OCI-M1 (cell line): ENCODE results near the gene SLC9C2.
"Not testable (repeated sequence)": the region's sequence is repeated elsewhere in the genome, so short reads cannot be mapped to it uniquely, and the experiment has no call there.

ENCODE experiments used
- DNase-seq: peaks from one replicate; lab custom pipeline; 2025; lab: John Stamatoyannopoulos, UW

SLC9C2 gene

GRCh38 chr1:173525926-173526325 is 76.9 kb downstream of the SLC9C2 start:
- no peak for DNase-seq

GRCh38 chr1:173523329-173523728 is 79.5 kb downstream of the SLC9C2 start:
- no peak for DNase-seq

- no peak for DNase-seq
Observed at GRCh38 chr1:173520799-173521198, 82.1 kb downstream of the SLC9C2 start.

GRCh38 chr1:173514503-173514902 is 88.4 kb downstream of the SLC9C2 start:
- not testable (repeated sequence) for DNase-seq

- DNase-seq, result no peak
Observed at GRCh38 chr1:173509797-173510196, 93.1 kb downstream of the SLC9C2 start.

- no peak for DNase-seq
Observed at GRCh38 chr1:173508541-173508940, 94.3 kb downstream of the SLC9C2 start.

GRCh38 chr1:173507847-173508209 is 95.0 kb downstream of the SLC9C2 start:
- DNase-seq, result no peak

GRCh38 chr1:173507205-173507846 is 95.5 kb downstream of the SLC9C2 start:
- DNase-seq, result peak; percentile 16

- DNase-seq, result peak; percentile 25
Observed at GRCh38 chr1:173506437-173506836, 96.4 kb downstream of the SLC9C2 start.

GRCh38 chr1:173505391-173505790 is 97.5 kb downstream of the SLC9C2 start:
- no peak for DNase-seq

GRCh38 chr1:173504268-173504667 is 98.6 kb downstream of the SLC9C2 start:
- no peak for DNase-seq

- peak; percentile 59 for DNase-seq
Observed at GRCh38 chr1:173503391-173503790, 99.5 kb downstream of the SLC9C2 start.

- DNase-seq, result no peak
Observed at GRCh38 chr1:173502104-173502503, 100.8 kb downstream of the SLC9C2 start.

GRCh38 chr1:173499729-173500128 is 103.1 kb downstream of the SLC9C2 start:
- no peak for DNase-seq

GRCh38 chr1:173496757-173497320 is 106.0 kb downstream of the SLC9C2 start:
- DNase-seq, result peak; percentile 21

- no peak for DNase-seq
Observed at GRCh38 chr1:173495609-173496267, 107.1 kb downstream of the SLC9C2 start.

GRCh38 chr1:173493125-173493524 is 109.7 kb downstream of the SLC9C2 start:
- DNase-seq, result not testable (repeated sequence)

GRCh38 chr1:173491508-173491907 is 111.4 kb downstream of the SLC9C2 start:
- DNase-seq, result no peak

- no peak for DNase-seq
Observed at GRCh38 chr1:173489929-173490328, 112.9 kb downstream of the SLC9C2 start.

GRCh38 chr1:173489149-173489600 is 113.7 kb downstream of the SLC9C2 start:
- peak; percentile 43 for DNase-seq

- no peak for DNase-seq
Observed at GRCh38 chr1:173488001-173488400, 114.9 kb downstream of the SLC9C2 start.

GRCh38 chr1:173485401-173485800 is 117.5 kb downstream of the SLC9C2 start:
- no peak for DNase-seq

GRCh38 chr1:173484276-173484675 is 118.6 kb downstream of the SLC9C2 start:
- no peak for DNase-seq
